Upper lobe of right lung (tissue), 1 donor: Measurements from ENCODE around the gene FAAH2. TPM values are rescaled to one million over a fixed set of nuclear protein-coding genes. Genes with fewer than 3 reads are reported as not detected.
A peak's percentile ranks its signal among the peaks of the same experiment; 100 is the strongest.

Experiments
- ATAC-seq: fragments of 200-7000 bp; cut with Tn5 transposase; one replicate; pipeline ENCODE4 v1.9.1; 2020; ENCODE audit warnings: mild to moderate bottlenecking, moderate library complexity
- DNase-seq: peaks from one replicate; pipeline ENCODE4 v3.0.0-alpha.2; 2020
- H3K27ac ChIP-seq: fragments of 200-600 bp; one replicate; pipeline ENCODE4 v1.8.0; 2022
- H3K27me3 ChIP-seq: fragments of 200-600 bp; one replicate; pipeline ENCODE4 v1.8.0; 2022; ENCODE audit warnings: mild to moderate bottlenecking
- H3K36me3 ChIP-seq: fragments of 200-600 bp; one replicate; pipeline ENCODE4 v1.8.0; 2022
- H3K4me1 ChIP-seq: fragments of 200-600 bp; one replicate; pipeline ENCODE4 v1.8.0; 2022
- H3K4me3 ChIP-seq: fragments of 200-600 bp; one replicate; pipeline ENCODE4 v1.8.0; 2022; ENCODE audit warnings: mild to moderate bottlenecking
- H3K9me3 ChIP-seq: fragments of 200-600 bp; one replicate; pipeline ENCODE4 v1.8.0; 2022
- intact Hi-C: fragments of 100-400 bp; cut with DNase I; formaldehyde crosslinking; loops from one replicate; pipeline ENCODE4 v1.11.0; 2022
- total RNA-seq: library from RNA; stranded (reverse); fragmentation: NEBNext Ultra II Directional; extraction: Animal tissue kit (Norgen Biotek cat#: 25700); gene quantifications from one replicate; pipeline ENCODE4 v1.2.1, GENCODE V29; 2021
- TF ChIP-seq, protein P1 (sequence below): fragments of 200-600 bp; IDR thresholded peaks from one replicate; pipeline ENCODE4 v1.8.0; 2022; ENCODE audit warnings: antibody characterized with exemption
- donor health status: DM: no; HTN: yes; CAD: no; lungs with severe emphysema.

The FAAH2 gene
- total RNA-seq, 1 donor from 2014 or later, result 6.0 TPM

DNA sequence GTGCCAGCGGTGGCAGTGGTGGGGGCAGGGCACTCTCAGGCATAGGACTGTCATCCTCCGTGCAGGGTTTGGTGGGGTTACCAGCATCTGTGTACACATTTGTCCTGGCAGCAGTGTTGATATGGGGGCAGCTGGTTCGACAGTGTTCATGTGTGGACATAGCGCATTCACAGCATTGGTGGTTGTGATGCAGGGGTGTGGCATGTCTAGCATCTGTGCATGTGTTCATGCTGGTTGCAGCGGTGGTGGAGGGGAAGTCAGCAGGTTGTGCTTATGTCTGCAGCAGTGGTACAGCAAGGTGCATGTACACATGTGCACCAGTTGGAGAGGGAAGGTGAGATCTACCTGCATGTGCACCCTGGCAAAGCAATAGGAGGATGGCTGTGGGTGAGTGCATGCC lies 230.0 kb downstream of the FAAH2 start:
- intact Hi-C loops, result no loop called here
- TF ChIP-seq, protein P1, sequence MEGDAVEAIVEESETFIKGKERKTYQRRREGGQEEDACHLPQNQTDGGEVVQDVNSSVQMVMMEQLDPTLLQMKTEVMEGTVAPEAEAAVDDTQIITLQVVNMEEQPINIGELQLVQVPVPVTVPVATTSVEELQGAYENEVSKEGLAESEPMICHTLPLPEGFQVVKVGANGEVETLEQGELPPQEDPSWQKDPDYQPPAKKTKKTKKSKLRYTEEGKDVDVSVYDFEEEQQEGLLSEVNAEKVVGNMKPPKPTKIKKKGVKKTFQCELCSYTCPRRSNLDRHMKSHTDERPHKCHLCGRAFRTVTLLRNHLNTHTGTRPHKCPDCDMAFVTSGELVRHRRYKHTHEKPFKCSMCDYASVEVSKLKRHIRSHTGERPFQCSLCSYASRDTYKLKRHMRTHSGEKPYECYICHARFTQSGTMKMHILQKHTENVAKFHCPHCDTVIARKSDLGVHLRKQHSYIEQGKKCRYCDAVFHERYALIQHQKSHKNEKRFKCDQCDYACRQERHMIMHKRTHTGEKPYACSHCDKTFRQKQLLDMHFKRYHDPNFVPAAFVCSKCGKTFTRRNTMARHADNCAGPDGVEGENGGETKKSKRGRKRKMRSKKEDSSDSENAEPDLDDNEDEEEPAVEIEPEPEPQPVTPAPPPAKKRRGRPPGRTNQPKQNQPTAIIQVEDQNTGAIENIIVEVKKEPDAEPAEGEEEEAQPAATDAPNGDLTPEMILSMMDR, result no peak
- Histone ChIP-seq H3K4me1 (no peaks in the 10 kb centered on the region), H3K27ac (no peak overlapping the region), H3K4me3 (no peak overlapping the region), H3K36me3 (no peaks in the 10 kb centered on the region), H3K27me3 (no peaks in the 10 kb centered on the region), H3K9me3 (no peaks in the 10 kb centered on the region)
- no peak for DNase-seq
- no peak for ATAC-seq

DNA sequence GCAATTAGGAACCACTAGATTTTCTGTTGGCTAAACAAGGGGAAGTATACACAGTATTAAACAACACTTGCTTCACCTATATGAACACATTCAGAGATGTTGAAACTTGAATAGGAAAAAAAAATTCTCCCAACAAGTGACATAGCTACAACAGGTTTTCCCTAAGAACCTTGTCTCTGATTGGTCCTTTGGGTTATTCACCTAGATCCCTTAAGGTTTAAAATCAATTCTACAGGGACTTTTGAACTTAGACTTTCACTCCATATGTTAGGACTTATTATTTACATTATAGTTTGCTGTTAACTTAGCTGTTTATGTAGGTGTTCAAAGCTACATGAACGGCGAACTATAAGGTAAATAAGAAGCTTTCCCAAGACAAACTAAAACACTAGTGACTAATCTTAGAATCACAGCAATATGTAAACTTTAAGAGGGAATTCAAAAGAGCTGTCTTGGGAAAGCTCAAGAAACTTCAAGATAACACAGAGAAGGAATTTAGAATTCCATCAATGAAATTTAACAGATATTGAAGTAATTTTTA lies 233.1 kb downstream of the FAAH2 start:
- H3K27me3 ChIP-seq, result no peaks in the 10 kb centered on the region
- intact Hi-C loops, result no loop called here
- H3K4me3 ChIP-seq, result no peak overlapping the region
- no peak for DNase-seq
- no peaks in the 10 kb centered on the region for H3K9me3 ChIP-seq
- H3K27ac ChIP-seq, result no peak overlapping the region
- no peak for ATAC-seq
- no peaks in the 10 kb centered on the region for H3K36me3 ChIP-seq
- TF ChIP-seq, protein P1, result no peak
- H3K4me1 ChIP-seq, result no peaks in the 10 kb centered on the region

DNA sequence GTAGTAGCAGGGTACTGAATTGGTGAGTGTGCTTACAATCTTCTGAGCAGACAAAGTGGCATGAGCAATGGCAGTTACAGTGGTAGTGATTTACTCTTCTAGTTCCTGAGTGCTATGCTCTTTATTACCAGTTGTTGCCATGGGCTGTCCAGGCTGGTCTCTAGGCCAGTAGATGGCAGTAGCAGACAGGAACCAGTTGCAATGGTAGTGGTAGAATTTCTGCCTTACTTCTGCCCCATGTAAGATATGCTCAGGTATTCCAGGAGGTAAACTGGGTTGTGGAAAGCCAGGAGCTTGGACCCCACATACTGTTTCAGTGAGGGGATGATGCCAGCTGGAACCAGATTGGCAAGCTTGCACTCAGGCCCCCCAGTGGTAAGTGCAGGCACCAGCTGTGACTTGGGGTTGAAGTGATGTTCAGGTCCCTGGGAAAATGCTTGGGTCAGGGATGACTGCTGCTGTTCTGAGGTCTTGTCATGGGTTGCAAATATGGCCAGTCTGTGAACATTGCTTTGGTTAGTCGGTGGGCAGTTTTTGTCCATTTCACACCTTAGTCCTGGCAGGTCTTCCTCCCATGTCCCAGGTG lies 242.3 kb downstream of the FAAH2 start:
- H3K27ac ChIP-seq, result no peak overlapping the region
- ATAC-seq (no peak), DNase-seq (no peak)
- no peaks in the 10 kb centered on the region for H3K27me3 ChIP-seq
- TF ChIP-seq, protein P1, result peak; percentile 25
- no peaks in the 10 kb centered on the region for H3K9me3 ChIP-seq
- H3K4me3 ChIP-seq, result no peak overlapping the region
- H3K36me3 ChIP-seq, result no peaks in the 10 kb centered on the region
- intact Hi-C loops, result no loop called here
- H3K4me1 ChIP-seq, result no peaks in the 10 kb centered on the region

Other genes starting within 250 kb of the FAAH2 start
- 8.2 TPM for gene SPIN2B, start 165.2 kb upstream of the FAAH2 start, total RNA-seq
- 0.69 TPM for gene SPIN2A, start 149.3 kb upstream of the FAAH2 start, total RNA-seq